ENCODE measurements around the gene STK24.

The STK24 gene

GRCh38 chr13:98403076-98403475 is 173.8 kb downstream of the STK24 start:
- TF ChIP-seq CTCF (conservative IDR thresholded peaks at IDR 0.05) (no peak), ZFX (IDR thresholded peaks at IDR 0.05) (no peak)
- no peak overlapping the region for H3K27ac ChIP-seq

GRCh38 chr13:98401934-98402333 is 175.0 kb downstream of the STK24 start:
- TF ChIP-seq ZFX (IDR thresholded peaks at IDR 0.05) (no peak), CTCF (conservative IDR thresholded peaks at IDR 0.05) (no peak)
- no peak overlapping the region for H3K27ac ChIP-seq

- no peak for TF ChIP-seq ZFX (IDR thresholded peaks at IDR 0.05)
- TF ChIP-seq CTCF (conservative IDR thresholded peaks at IDR 0.05), result no peak
- H3K27ac ChIP-seq, result no peak overlapping the region
These were observed 177.2 kb downstream of the STK24 start for GRCh38 chr13:98399756-98400155.

- no peak for TF ChIP-seq ZFX (IDR thresholded peaks at IDR 0.05)
These were observed 178.3 kb downstream of the STK24 start for GRCh38 chr13:98398581-98398980.

GRCh38 chr13:98397861-98398260 is 179.0 kb downstream of the STK24 start:
- TF ChIP-seq CTCF (conservative IDR thresholded peaks at IDR 0.05) (no peak), ZFX (IDR thresholded peaks at IDR 0.05) (no peak)
- H3K27ac ChIP-seq, result no peak overlapping the region

More at GRCh38 chr13:98398581-98398980, 178.3 kb downstream of the STK24 start:
- H3K27ac ChIP-seq, result no peak overlapping the region

GRCh38 chr13:98397221-98397620 is 179.7 kb downstream of the STK24 start:
- no peak overlapping the region for H3K27ac ChIP-seq
- TF ChIP-seq CTCF (conservative IDR thresholded peaks at IDR 0.05) (no peak), ZFX (IDR thresholded peaks at IDR 0.05) (no peak)

GRCh38 chr13:98396071-98396710 is 180.7 kb downstream of the STK24 start:
- TF ChIP-seq ZFX (IDR thresholded peaks at IDR 0.05) (no peak), CTCF (conservative IDR thresholded peaks at IDR 0.05) (no peak)
- no peak overlapping the region for H3K27ac ChIP-seq
